PC-9 (cell line): ENCODE results near the gene PLAC1.

Experiments used
- EZH2 ChIP-seq: fragments of 200-600 bp; sonication (generic); IDR thresholded peaks from 2 replicates; pipeline ENCODE4 v1.8.0; 2017; ENCODE audit warnings: antibody characterized with exemption, low read depth
- TF ChIP-seq, protein P1 (sequence below): fragments of 200-600 bp; sonication (generic); conservative IDR thresholded peaks from 2 replicates; pipeline ENCODE4 v1.6.1; 2017; ENCODE audit warnings: mixed run types, antibody characterized with exemption, mild to moderate bottlenecking, moderate library complexity

DNA sequence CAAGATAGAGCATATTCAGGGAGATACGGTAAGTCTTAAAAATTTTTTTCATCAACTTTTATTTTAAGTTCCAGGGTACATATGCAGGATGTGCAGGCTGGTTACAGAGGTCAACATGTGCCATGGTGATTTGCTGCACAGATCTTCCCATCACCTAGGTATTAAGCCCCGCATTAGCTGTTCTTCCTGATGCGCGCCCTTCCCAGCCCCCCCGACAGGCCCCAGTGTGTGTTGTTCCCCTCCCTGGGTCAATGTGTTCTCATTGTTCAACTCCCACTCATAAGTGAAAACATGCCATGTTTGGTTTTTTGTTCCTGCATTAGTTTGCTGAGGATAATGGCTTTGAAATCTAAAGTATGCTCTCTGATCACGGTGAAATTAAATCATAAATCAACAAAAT, 134.1 kb downstream of the PLAC1 start:
- TF ChIP-seq, protein P1, sequence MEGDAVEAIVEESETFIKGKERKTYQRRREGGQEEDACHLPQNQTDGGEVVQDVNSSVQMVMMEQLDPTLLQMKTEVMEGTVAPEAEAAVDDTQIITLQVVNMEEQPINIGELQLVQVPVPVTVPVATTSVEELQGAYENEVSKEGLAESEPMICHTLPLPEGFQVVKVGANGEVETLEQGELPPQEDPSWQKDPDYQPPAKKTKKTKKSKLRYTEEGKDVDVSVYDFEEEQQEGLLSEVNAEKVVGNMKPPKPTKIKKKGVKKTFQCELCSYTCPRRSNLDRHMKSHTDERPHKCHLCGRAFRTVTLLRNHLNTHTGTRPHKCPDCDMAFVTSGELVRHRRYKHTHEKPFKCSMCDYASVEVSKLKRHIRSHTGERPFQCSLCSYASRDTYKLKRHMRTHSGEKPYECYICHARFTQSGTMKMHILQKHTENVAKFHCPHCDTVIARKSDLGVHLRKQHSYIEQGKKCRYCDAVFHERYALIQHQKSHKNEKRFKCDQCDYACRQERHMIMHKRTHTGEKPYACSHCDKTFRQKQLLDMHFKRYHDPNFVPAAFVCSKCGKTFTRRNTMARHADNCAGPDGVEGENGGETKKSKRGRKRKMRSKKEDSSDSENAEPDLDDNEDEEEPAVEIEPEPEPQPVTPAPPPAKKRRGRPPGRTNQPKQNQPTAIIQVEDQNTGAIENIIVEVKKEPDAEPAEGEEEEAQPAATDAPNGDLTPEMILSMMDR: no peak
- no peak for TF ChIP-seq EZH2
